HEK293 (cell line): Measurements from ENCODE around the gene AMPD2.

Source experiments
- TCF7L2 ChIP-seq: IDR thresholded peaks from 2 replicates; pipeline ENCODE4 v1.6.1; 2011; ENCODE audit warnings: low read depth, mild to moderate bottlenecking, inconsistent platforms, low read length, moderate library complexity, borderline replicate concordance
- ZNF121 ChIP-seq: fragments of 450-650 bp; formaldehyde crosslinking; IDR thresholded peaks from 2 replicates; pipeline ENCODE4 v1.5.1; 2016; ENCODE audit warnings: missing biosample characterization, missing genetic modification characterization
- TF ChIP-seq, protein P1 (sequence below): fragments of 450-650 bp; formaldehyde crosslinking; IDR thresholded peaks from 2 replicates; pipeline ENCODE4 v1.5.1; 2016; ENCODE audit warnings: missing biosample characterization, missing genetic modification characterization
- TF ChIP-seq, protein P2 (sequence below): fragments of 450-650 bp; formaldehyde crosslinking; IDR thresholded peaks from 2 replicates; pipeline ENCODE4 v1.5.1; 2016; ENCODE audit warnings: missing biosample characterization, missing genetic modification characterization
- TF ChIP-seq, protein P3 (sequence below): fragments of 450-650 bp; IDR thresholded peaks from 2 replicates; pipeline ENCODE4 v1.5.1; 2018; ENCODE audit warnings: missing biosample characterization, mild to moderate bottlenecking, missing genetic modification characterization
- TF ChIP-seq, protein P4 (sequence below): fragments of 450-650 bp; formaldehyde crosslinking; IDR thresholded peaks from 2 replicates; pipeline ENCODE4 v1.5.1; 2016; ENCODE audit warnings: missing biosample characterization, missing genetic modification characterization, borderline replicate concordance
- TF ChIP-seq, protein P5 (sequence below): fragments of 450-650 bp; formaldehyde crosslinking; IDR thresholded peaks from 2 replicates; pipeline ENCODE4 v1.5.1; 2016; ENCODE audit warnings: missing biosample characterization, missing genetic modification characterization

DNA sequence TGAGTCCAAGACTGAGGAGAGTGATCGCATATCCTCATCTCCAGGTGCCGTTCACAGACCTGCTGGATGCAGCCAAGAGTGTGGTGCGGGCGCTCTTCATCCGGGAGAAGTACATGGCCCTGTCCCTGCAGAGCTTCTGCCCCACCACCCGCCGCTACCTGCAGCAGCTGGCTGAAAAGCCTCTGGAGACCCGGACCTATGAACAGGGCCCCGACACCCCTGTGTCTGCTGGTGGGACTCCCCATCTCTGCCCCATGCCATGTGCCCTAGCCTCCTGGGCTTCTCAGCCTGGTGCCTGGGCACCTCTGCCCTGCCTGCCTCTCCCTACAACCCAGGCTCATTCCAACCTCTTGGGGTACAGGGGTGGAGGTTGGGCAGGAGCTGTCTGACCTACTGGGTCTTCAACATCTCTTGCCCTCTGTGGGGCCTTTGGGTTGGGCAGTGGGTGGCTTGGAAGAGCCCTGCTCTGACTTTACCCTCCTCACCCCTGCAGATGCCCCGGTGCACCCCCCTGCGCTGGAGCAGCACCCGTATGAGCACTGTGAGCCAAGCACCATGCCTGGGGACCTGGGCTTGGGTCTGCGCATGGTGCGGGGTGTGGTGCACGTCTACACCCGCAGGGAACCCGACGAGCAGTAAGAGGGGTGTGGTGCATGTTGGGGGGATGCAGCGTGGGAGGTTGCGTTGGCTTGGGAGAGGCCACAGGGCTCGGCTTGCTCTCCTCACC is 7.2 kb downstream of the AMPD2 start:
- TF ChIP-seq ZNF121 (tag by site-specific recombination) = no peak
- TF ChIP-seq, protein P1, sequence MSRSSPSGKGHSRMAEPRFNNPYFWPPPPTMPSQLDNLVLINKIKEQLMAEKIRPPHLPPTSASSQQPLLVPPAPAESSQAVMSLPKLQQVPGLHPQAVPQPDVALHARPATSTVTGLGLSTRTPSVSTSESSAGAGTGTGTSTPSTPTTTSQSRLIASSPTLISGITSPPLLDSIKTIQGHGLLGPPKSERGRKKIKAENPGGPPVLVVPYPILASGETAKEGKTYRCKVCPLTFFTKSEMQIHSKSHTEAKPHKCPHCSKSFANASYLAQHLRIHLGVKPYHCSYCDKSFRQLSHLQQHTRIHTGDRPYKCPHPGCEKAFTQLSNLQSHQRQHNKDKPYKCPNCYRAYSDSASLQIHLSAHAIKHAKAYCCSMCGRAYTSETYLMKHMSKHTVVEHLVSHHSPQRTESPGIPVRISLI = no peak
- TF ChIP-seq, protein P2, sequence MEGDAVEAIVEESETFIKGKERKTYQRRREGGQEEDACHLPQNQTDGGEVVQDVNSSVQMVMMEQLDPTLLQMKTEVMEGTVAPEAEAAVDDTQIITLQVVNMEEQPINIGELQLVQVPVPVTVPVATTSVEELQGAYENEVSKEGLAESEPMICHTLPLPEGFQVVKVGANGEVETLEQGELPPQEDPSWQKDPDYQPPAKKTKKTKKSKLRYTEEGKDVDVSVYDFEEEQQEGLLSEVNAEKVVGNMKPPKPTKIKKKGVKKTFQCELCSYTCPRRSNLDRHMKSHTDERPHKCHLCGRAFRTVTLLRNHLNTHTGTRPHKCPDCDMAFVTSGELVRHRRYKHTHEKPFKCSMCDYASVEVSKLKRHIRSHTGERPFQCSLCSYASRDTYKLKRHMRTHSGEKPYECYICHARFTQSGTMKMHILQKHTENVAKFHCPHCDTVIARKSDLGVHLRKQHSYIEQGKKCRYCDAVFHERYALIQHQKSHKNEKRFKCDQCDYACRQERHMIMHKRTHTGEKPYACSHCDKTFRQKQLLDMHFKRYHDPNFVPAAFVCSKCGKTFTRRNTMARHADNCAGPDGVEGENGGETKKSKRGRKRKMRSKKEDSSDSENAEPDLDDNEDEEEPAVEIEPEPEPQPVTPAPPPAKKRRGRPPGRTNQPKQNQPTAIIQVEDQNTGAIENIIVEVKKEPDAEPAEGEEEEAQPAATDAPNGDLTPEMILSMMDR (tag by site-specific recombination) = no peak
- TF ChIP-seq, protein P3, sequence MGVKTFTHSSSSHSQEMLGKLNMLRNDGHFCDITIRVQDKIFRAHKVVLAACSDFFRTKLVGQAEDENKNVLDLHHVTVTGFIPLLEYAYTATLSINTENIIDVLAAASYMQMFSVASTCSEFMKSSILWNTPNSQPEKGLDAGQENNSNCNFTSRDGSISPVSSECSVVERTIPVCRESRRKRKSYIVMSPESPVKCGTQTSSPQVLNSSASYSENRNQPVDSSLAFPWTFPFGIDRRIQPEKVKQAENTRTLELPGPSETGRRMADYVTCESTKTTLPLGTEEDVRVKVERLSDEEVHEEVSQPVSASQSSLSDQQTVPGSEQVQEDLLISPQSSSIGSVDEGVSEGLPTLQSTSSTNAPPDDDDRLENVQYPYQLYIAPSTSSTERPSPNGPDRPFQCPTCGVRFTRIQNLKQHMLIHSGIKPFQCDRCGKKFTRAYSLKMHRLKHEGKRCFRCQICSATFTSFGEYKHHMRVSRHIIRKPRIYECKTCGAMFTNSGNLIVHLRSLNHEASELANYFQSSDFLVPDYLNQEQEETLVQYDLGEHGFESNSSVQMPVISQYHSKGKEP (tag by site-specific recombination) = no peak
- TF ChIP-seq, protein P4, sequence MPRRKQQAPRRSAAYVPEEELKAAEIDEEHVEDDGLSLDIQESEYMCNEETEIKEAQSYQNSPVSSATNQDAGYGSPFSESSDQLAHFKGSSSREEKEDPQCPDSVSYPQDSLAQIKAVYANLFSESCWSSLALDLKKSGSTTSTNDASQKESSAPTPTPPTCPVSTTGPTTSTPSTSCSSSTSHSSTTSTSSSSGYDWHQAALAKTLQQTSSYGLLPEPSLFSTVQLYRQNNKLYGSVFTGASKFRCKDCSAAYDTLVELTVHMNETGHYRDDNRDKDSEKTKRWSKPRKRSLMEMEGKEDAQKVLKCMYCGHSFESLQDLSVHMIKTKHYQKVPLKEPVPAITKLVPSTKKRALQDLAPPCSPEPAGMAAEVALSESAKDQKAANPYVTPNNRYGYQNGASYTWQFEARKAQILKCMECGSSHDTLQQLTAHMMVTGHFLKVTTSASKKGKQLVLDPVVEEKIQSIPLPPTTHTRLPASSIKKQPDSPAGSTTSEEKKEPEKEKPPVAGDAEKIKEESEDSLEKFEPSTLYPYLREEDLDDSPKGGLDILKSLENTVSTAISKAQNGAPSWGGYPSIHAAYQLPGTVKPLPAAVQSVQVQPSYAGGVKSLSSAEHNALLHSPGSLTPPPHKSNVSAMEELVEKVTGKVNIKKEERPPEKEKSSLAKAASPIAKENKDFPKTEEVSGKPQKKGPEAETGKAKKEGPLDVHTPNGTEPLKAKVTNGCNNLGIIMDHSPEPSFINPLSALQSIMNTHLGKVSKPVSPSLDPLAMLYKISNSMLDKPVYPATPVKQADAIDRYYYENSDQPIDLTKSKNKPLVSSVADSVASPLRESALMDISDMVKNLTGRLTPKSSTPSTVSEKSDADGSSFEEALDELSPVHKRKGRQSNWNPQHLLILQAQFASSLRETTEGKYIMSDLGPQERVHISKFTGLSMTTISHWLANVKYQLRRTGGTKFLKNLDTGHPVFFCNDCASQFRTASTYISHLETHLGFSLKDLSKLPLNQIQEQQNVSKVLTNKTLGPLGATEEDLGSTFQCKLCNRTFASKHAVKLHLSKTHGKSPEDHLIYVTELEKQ = no peak
- no peak for TF ChIP-seq TCF7L2
- TF ChIP-seq, protein P5, sequence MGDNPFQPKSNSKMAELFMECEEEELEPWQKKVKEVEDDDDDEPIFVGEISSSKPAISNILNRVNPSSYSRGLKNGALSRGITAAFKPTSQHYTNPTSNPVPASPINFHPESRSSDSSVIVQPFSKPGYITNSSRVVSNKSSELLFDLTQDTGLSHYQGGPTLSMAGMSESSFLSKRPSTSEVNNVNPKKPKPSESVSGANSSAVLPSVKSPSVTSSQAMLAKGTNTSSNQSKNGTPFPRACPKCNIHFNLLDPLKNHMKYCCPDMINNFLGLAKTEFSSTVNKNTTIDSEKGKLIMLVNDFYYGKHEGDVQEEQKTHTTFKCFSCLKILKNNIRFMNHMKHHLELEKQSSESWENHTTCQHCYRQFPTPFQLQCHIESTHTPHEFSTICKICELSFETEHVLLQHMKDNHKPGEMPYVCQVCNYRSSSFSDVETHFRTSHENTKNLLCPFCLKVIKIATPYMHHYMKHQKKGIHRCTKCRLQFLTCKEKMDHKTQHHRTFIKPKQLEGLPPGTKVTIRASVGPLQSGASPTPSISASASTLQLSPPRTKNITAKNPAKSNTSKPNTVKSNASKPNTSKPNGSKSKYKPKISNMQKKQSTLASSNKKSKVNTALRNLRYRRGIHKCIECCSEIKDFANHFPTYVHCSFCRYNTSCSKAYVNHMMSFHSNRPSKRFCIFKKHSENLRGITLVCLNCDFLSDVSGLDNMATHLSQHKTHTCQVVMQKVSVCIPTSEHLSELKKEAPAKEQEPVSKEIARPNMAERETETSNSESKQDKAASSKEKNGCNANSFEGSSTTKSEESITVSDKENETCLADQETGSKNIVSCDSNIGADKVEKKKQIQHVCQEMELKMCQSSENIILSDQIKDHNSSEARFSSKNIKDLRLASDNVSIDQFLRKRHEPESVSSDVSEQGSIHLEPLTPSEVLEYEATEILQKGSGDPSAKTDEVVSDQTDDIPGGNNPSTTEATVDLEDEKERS (tag by site-specific recombination) = no peak
